Inflammatory macrophage treated with lipopolysaccharide for 1 hour (primary cell): ENCODE data around the gene TINAGL1.

Experiments
- DNase-seq, 2 donors: peaks; one replicate each; pipeline ENCODE4 v3.0.0-alpha.2; 2020 to 2022

TINAGL1 gene, protein sequence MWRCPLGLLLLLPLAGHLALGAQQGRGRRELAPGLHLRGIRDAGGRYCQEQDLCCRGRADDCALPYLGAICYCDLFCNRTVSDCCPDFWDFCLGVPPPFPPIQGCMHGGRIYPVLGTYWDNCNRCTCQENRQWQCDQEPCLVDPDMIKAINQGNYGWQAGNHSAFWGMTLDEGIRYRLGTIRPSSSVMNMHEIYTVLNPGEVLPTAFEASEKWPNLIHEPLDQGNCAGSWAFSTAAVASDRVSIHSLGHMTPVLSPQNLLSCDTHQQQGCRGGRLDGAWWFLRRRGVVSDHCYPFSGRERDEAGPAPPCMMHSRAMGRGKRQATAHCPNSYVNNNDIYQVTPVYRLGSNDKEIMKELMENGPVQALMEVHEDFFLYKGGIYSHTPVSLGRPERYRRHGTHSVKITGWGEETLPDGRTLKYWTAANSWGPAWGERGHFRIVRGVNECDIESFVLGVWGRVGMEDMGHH

DNA sequence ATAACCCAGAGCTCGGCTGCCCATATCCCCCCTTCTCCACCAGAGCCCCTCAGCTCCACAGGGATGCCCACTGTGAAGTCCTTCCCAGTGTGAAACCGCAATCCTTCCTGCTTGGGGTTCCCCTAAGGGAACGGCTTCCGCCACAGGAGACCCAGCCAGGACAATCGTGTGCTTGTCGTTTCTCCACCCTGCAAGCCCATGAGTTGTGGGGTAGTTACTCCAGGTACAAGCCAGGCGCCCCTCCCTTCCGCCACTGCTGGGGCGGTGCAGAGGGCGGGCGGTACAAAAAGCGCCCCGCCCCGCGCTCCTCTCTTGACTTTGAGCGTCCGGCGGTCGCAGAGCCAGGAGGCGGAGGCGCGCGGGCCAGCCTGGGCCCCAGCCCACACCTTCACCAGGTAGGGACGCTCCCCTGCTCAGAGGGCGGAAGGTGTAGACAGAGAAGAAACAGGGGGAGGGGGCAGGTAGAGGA, at the start of gene TINAGL1:
TSS of gene TINAGL1 (plus strand) at position 315 of the 469 bp plus-strand sequence. CDS start 634 bp downstream, outside the sequence.
- peak in 1 of 2 donors; percentile 14 for DNase-seq

DNA sequence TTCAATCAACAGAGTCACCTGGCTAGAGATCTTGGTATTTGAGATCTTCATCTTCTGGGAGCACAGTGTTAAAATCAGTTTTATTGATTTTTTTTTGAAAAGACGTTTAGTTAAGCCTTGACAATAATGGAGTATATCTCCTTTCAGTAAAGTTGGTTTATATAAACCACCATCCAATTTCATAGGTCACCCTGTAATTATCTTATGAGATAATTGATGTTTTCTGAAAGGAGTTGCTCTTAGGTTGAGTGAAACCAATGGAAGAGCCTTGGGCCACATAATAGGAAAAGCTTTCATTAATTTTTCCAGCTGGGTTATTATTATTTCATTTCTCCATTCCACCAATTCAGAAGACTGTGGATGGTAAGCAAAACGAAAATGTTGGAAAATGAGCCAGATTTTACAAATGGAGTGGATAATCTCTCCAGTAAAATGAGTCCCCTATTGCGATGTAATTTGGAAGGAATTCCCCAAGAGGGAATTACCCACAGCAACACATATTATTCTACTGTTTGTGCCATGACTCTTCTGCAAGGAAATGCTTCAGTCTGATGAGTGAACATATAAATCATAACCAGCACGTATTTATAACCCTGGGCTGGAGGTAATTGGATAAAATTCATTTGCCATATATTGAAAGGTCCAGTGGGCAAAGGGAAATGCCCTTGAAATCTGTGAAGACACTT, 46.2 kb upstream of the TINAGL1 start:
- DNase-seq = peak; percentile 18 to 57

DNA sequence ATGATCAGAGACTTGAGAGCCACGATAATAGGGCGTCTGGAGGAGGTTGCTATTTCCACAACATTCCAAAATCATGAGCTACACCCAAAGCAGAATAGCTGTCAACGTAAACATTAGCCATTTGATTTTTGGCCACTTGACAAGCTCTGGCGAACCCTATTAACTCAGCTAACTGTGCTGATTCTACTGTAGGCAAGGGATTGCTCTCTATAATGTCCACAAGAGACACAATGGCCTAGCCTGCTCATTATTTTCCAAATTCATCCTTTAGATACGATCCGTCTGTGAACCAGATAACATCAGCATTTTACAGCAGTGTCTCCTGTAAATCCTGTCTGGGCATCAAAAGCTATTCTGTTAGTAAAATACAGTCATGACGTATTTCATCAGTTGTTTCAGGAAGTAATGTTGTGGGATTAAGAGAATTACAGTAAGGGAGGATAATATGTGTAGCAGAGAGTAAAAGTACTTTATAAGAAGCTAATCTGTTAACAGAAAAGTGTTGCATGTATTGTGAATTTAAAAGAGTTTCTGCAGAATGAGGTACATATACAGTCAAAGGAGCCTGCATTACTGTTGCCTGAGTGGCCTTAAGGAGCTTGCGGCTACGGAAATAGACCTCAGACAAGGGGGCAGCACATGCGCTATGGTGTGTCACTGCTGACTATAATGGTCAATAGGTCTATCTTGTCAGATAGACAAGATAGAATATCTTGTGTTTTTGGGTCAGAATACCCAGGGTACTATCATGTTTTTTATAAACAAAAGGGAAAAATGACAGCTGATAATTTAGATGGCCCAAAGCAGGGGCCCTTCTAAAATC, 44.9 kb upstream of the TINAGL1 start:
- no peak for DNase-seq

DNA sequence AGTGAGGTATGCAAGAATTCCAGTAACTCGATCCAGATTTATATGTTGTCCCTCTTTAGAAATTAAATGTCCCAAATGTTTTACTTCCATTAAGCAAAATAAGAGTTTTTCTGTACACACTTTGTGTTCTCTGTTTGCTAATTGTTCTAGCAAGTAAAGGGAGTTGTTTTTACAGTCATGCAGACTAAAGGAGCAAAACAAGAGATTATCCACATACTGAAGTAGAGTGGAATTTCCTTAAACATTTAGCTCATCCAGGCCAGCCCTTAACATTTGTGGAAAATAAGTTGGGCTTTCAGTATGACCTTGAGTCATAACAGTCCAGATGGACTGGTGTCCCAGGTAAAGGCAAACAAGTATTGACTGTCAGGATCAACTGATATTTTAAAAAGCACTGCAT, 44.1 kb upstream of the TINAGL1 start:
- no peak for DNase-seq

DNA sequence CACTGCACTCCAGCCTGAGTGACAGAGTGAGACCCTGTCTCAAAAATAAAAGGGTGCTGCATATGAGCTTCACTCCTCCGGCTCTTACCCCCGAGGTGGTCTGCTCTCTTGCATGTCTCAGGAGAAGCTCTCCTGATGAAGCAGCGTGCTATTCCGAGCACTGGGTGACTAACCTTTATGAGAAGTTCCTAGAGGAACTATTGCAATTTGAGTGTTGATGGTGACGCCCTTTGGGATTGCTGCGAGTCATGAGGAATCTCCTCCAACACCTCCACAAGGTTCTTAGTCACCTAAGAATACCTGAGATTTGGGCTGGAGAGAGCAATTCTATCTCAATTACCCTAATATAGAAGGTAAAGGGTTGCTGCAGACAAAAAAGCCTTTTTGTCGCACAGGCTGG, 40.8 kb upstream of the TINAGL1 start:
- DNase-seq = peak; percentile 46 to 74

DNA sequence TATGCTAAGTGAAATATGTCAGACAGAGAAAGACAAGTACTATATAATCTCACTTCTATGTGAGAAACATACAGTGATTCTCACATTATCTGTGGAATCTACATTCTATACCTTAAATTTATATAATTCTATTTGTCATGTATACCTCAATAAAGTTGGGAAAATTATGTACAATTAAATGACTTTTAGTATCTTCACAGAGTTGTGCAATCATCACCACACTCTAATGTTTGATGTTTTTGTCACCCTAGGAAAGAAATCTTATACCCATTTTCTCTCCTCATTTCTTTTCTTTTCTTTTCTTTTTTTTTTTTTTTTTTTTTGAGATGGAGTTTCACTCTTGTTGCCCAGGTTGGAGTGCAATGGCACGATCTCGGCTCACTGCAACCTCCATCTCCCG, 37.0 kb upstream of the TINAGL1 start:
- no peak for DNase-seq

DNA sequence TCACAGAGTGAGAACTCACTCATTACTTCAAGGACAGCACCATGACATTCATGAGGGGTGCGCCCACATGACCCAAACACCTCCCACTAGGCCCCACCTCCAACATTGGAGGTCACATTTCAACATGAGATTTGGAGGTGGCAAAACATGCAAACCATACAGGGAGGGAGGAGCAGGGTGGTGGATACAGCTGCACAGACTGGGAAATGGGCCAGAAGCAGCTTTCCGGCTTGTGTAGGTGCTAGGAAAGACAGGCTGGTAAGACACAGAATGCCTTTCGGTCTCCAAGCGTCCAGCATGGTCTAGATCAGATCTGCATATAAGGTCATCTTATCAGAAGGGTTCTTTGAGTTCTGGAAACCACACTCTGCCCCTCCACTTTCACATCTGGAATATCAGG, 35.1 kb upstream of the TINAGL1 start:
- no peak for DNase-seq

DNA sequence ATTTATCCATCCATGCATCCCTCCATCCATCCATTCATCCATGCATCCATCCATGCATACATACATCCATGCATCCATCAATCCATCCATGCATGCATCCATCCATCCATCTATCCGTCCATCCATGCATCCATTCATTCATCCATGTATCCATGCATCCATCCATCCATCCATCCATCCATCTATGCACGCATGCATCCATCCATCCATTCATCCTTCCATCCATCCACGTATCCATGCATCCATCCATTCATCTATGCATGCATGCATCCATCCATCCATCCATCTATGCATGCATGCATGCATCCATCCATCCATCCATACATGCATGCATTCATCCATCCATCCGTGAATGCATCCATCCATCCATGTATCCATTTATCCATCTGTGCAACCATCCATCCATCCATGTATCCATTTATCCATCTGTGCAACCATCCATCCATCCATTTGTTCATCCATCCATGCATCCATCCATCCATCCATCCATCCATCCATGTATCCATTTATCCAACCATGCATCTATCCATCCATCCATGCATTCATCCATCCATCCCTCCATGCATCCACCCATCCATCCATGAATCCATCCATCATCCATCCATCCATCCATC, 30.3 kb upstream of the TINAGL1 start:
- no peak for DNase-seq

DNA sequence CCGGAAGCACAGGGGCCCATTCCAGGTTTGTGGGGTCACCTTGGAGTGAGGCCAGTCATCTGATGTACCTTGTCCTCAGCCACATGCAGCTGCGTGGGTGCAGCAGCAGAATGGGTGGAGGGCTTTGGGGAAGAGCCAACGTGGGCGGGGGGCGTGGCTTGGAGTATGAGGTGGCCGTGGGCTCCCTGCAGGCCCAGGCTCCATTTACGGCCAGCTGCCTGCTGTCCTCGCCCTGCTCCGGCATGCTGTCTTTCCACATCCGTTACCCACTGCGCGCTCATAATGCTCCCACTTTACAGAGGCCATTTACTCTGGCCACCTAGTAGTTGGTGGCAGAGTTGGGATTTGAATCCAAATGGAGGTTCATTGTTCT, 27.8 kb upstream of the TINAGL1 start:
- DNase-seq = no peak

DNA sequence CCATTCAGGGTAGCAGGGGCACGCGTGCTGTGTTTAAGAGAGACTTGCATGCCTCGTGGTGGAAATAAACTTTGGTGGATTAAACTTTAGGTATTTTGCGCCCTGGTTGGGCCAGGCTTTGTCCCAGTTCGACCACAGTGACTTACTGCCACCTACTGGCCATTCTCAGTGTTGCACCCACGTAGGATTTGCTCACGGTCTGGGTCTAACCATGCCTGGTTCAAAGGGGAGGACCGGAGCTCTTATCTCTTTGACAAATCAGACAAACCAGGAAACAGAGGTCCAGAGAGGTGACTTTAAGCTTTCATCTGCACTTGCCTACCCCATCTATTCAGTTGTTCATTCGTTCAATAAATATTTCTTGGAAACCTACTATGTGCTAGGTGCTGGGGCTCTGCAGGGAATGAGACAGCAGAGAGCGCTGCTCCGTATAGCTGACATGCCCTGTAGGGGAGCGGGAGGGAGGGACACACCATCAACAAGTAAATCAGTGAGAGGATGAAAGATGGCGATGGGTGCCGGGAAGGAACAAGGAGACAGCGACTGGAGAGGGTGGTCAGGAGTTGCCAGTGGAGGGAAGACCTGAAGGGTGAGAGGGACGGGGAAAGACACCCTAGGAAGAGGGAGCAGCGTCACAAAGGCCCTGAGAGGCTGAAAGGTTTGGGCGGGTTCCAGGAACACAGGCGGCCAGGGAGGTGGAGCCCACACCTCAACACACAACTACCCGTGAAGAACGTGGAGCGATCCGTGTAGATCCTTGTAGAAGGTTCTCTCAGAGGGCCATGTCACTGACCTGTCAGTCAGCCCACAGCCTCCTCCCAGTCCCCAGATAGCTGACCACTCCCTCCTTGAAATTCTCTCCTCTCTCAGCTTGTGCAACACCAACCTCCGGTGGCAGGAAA, 27.2 kb upstream of the TINAGL1 start:
- peak; percentile 68 to 99 for DNase-seq

DNA sequence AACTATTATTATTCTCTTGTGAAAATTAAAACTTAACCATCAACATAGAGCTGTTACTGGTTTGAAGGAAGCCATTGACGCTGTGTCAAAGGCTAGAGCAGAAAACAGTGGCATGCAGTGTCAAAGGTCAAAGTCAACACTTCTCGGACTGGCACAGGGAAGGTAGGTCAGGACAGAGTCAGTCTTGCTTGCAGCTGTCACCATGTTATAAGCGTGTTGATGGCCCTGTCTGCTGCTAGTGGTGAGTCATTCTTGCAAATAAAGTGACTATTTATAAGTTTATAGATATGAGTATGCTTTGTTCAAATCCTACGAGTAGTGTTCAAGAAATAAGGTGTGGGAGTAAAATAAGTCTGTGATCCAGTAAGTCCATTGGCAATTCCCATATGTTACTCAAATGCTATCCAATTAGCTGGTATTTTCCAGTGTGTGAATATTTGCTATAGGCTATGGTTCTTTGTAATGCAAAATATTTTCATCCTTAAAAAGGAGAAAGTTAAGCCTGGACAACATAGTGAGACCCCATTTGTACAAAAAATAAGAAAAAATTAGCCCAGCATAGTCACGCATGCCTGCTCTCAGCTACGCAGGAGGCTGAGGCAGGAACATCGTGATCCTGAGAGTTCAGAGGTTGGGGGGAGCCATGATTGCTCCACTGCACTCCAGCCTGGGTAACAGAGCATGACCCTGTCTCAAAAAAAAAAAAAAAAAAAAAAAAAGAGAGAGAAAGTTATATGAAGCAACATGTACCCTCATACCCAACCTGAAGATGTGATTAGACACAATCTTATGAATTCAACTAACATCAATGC, 26.3 kb upstream of the TINAGL1 start:
- DNase-seq = peak in 1 of 2 donors; percentile 49

DNA sequence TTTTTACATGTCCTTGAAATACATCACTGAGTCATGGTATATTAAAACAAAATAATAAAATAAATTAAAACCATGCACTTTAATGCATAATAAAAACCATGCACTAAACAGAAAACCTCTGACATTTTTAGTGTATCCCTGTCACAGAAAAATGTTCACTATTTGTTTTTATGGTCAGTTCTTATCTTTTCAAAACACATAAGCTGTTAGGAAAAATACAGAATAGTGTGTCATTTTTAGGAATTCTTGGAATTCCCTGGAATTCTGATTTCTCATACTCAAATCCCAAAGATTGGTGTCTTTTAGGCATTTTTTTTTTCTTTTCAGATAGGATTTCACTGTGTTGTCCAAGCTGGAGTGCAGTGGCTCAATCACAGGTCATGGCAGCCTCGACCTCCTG, 25.1 kb upstream of the TINAGL1 start:
- no peak for DNase-seq

DNA sequence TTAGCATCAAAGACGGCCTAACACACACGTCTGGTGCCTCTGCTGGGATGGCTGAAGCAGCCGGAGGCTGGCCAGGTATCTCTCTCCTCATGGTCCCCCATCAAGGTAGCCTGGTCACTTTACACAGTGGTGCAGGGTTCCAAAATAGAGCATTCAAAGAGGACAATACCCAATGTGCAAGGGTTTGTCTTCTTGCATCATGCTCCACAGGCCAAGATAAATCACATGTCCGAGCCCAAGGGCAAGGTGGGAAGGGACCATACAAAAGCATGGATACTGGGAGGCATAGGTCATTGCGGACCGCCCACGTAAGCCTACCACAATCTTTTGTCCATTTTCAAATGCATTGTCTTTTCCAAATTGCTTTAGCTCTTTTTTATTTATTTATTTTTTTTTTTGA, 23.8 kb upstream of the TINAGL1 start:
- DNase-seq = no peak

DNA sequence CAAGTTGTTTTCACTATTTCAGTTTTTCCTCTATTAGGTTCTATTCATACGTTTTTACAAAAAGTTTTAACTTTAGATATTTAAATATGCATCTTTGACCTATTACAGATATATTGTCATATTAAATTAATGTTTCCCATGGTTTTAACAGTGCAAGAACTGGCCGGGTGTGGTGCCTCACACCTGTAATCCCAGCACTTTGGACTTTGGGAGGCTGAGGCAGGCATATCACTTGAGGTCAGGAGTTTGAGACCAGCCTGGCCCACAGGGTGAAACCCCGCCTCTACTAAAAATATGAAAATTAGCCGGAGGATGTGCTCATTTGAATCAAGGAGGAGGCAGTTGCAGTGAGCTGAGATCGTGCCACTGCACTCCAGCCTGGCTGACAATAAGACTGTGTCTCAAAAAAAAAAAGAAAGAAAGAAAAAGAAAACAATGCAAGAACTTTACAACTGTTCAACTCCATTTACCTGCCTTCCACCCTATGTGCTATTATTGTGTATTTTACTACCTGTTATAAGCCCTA, 19.8 kb upstream of the TINAGL1 start:
- DNase-seq = no peak

DNA sequence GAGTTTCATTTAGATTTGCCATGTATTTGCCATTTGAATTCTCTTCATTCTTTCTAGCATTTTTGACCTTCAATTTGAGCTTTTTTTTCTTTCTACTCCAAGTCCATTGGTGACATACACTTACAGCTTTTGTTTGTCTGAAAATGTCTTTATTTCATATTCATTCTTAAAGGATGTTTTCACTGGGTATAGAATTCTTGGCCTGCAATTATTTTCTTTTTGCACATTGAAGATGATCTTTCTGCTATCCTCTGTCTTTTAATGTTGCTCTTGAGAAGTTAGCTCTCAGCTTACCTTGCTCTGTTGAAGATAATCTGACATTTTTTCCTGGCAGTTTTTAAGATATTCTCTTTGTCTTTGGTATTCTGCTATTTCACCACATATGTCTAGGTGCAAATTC, 16.6 kb upstream of the TINAGL1 start:
- DNase-seq = no peak

DNA sequence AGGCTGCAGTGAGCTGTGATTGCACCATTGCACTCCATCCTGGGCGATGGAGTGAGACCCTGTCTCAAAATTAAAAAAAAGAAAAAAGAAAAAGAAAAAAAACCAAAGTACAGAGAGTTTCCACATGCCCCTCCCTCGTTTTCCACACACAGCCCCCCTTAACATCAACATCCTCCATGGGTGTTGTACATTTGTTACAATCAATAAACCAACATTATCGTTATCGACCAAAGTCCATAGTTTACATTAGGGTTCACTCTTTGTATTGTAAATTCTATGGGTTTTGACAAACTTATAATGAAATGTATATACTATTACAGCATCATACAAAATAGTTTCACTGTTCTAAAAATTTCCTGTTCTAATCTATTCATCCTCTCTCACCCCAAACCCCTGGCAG, 15.9 kb upstream of the TINAGL1 start:
- DNase-seq = no peak

DNA sequence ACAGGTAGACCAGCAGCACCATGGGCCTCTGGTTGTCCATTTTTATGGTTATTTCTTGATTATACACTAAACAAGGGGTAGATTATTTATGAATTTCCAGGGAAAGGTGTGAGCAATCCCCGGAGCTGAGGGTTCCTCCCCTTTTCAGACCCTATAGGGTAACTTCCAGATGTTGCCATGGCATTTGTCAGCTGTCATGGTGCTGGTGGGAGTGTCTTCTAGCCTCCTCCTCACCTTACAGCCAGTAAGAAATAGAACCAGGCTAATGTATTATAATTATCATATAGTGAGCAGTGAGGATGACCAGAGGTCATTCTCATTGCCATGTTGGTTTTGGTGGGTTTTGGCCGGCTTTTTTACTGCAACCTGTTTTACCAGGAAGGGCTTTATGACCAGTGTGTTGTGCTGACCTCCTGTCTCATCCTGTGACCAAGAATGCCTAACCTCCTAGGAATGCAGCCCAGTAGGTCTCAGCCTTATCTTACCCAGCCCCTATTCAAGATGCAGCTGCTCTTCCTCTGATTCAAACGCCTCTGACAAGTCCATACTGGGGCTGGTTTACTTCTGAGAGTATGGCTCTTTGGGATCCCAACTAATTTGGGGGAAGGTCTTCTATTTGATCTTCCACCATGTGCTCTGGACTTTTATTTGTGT, 13.5 kb upstream of the TINAGL1 start:
- DNase-seq = no peak

DNA sequence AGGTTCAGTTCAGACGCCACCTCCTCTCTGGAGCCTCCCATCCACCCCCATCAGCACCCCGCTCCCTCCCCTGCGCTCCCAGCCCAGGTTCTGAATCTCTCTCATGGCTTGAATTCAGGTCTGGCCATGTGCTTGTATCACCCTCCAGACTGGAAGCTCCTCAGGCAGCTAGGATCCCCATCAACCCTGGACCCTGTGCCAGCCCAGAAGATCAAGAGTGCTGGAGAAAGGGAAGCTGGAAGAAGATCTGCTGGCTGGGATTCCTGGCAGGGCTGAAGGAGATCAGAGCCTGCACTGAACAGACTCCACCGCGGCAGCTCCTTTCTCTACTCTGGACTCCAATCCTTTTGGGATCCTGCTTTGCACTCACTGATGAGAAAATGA, 11.7 kb upstream of the TINAGL1 start:
- DNase-seq = no peak

DNA sequence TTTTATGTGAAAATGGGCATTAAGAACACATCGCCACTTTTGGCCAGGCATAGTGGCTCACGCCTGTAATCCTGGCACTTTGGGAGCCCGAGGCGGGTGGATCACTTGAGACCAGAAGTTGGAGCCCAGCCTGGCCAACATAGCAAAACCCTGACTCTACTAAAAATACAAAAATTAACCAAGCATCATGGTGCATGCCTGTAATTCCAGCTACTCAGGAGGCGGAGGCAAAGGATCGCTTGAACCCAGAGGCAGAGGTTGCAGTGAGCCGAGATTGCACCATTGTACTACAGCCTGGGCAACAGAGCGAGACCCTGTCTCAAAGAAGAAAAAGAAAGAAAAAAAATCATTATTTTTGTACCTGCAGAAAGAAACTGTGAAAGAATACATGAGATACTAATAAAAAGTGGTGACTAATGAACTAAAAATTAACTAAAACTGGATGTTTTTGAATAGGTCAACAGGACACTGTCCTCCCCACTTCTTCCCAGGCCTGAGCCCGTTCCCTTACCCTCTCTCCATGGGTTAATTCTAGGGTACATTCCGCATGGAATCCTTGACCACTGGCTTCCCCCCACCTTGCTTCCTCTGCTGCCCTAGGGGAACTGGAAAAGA, 8.3 kb upstream of the TINAGL1 start:
- no peak for DNase-seq
